ENCODE measurements around the gene PGPEP1.
"Not testable (repeated sequence)": the region's sequence is repeated elsewhere in the genome, so short reads cannot be mapped to it uniquely, and the experiment has no call there.

PGPEP1 gene

GRCh38 chr19:18349524-18350128, 9.2 kb downstream of the PGPEP1 start:
- TF ChIP-seq CTCF (IDR thresholded peaks at IDR 0.05; ENCODE audit: low read depth, low read length), result peak; percentile 93
- H3K4me3 ChIP-seq (replicated peaks in 1 of 2; ENCODE audit: low read depth in 2 of 2, low read length in 2 of 2), result no peak overlapping the region
- DNase-seq (ENCODE audit: low read depth in 2 of 2), result peak; percentile 75

DNA sequence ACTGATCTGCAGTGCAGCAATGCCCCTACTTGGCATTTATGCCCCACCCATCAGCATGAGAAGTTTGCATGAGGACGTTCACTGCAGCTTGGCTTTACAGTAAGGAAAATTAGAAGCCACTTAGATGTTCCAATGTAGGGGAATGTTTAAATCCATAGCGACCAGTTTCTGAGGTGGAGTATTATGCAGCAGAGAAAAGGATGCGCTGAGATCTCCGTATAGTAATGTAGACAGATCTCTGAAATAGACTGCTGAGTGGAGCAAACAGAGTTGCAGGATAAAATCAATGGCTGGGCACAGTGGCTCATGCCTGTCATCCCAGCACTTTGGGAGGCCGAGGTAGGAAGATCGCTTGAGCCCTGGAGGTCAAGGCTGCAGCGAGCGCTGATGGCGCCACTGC, 10.1 kb downstream of the PGPEP1 start:
- no peak overlapping the region for H3K4me3 ChIP-seq (replicated peaks in 1 of 2; ENCODE audit: low read depth in 2 of 2, low read length in 2 of 2)

DNA sequence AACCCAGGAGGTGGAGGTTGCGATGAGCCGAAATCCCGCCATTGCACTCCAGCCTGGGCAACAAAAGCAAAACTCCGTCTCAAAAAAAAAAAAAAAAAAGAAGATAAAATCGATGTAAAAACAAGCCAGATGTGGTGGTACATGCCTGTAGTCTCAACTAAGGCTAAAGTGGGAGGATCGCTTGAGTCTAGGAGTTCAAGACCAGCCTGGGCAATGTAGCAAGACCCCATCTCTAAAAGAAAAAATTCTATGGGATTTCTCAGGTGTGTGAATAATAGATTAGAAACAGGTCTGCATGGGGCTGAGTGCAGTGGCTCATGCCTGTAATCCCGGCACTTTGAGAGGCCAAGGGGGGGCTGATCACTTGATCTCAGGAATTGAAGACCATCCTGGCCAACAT, 11.1 kb downstream of the PGPEP1 start:
- H3K4me3 ChIP-seq (replicated peaks in 1 of 2; ENCODE audit: low read depth in 2 of 2, low read length in 2 of 2), result no peak overlapping the region
- no peak for TF ChIP-seq CTCF (IDR thresholded peaks at IDR 0.05; ENCODE audit: low read depth, low read length)
- no peak for DNase-seq (ENCODE audit: low read depth in 2 of 2)

More for the DNA sequence above, 10.1 kb downstream of the PGPEP1 start:
- DNase-seq (ENCODE audit: low read depth in 2 of 2), result no peak
- TF ChIP-seq CTCF (IDR thresholded peaks at IDR 0.05; ENCODE audit: low read depth, low read length), result no peak

- no peak for TF ChIP-seq CTCF (IDR thresholded peaks at IDR 0.05; ENCODE audit: low read depth, low read length)
- no peak for DNase-seq (ENCODE audit: low read depth in 2 of 2)
- no peak overlapping the region for H3K4me3 ChIP-seq (replicated peaks in 1 of 2; ENCODE audit: low read depth in 2 of 2, low read length in 2 of 2)
These were observed 13.1 kb downstream of the PGPEP1 start for GRCh38 chr19:18353378-18354005.

GRCh38 chr19:18354743-18355142, 14.3 kb downstream of the PGPEP1 start:
- DNase-seq (ENCODE audit: low read depth in 2 of 2); H3K4me3 ChIP-seq (replicated peaks in 1 of 2; ENCODE audit: low read depth in 2 of 2, low read length in 2 of 2): not testable (repeated sequence)

DNA sequence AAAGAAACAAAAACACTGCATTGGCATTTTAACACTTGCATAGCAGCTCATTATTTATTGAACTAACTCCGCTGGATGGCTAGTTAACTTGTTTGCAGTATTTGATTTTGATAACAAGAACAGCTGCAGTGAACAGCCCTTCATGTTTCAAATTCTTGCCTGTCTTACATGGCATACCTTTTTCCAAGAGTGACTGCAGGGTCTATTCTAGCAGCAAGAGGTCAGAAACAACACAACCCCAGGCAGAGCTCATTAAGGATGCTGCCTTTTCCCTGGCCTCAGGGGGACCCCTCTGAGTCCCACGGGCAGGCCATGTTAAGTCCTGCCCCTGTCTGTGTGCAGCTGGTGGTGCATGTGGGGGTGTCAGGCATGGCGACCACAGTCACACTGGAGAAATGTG, 16.6 kb downstream of the PGPEP1 start:
- DNase-seq (ENCODE audit: low read depth in 2 of 2), result no peak
- H3K4me3 ChIP-seq (replicated peaks in 1 of 2; ENCODE audit: low read depth in 2 of 2, low read length in 2 of 2), result no peak overlapping the region
- TF ChIP-seq CTCF (IDR thresholded peaks at IDR 0.05; ENCODE audit: low read depth, low read length), result no peak

DNA sequence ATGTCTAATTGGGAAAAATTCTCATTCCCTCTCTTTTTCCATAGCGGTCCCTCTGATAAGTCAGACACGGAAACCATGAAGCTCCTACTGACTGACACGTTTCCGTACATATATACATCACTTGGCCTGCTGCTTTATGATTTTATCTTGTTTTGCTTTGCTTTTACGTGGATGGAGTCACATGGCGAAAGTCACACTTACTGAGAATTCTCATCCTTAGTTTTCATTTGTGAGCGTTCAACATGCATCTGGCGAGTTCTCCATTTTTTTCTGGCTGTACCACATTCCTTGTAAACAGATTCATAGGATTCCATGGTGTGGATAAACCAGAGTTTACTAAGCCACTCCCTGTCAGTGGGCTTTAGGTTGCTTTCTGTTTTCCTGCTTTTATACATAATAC, 21.2 kb downstream of the PGPEP1 start:
- no peak for TF ChIP-seq CTCF (IDR thresholded peaks at IDR 0.05; ENCODE audit: low read depth, low read length)
- no peak overlapping the region for H3K4me3 ChIP-seq (replicated peaks in 1 of 2; ENCODE audit: low read depth in 2 of 2, low read length in 2 of 2)
- DNase-seq (ENCODE audit: low read depth in 2 of 2), result no peak

Data from cardiac fibroblast (primary cell).